ENCODE measurements around the gene RBM10. TPM values are rescaled to one million over a fixed set of nuclear protein-coding genes. Genes with fewer than 3 reads are reported as not detected.

Gene RBM10
- total and polyA plus RNA-seq, 9 of the 15 experiments (the other 6 are each of a cell fraction or from before 2014, with no cell fraction given): 1.1 to 61.7 (median 31.5) TPM

DNA sequence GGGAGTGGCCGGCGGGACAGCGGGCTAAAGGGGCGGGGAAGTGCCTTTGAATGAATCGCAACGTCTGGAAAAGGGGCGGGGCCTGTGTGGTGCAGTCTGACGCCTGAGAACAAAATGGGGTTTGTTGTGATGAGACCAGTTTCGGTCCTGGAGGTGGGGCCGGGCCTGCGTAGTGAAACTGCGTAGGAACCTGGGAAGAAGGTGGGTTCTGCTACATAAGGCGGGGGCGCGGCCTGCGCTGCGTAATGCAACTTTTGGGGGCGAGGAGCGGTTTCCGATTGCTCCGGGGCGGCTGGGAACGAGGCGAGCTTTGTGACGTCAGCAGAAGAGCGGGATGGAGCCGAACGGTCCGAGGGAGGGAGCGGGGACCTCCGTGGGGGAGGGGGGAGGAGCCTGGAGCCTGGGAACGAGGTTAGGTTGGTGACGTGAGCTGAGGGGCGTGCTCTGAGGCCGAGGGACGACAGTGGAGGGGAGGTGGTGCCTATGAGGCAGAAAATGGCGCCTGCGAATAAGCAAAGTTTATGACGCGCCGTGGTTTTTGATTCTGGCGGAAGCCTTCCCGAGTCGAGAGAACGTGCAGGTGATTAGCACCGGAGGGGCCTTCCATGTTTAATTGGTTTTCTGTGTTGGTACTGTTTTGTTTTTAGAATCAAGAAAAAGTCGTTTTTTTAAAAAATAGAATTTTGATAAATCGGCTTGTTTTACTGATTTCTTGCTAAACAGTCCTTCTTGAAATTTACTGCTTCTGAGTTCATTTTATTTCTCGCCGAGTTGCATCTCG lies 88.5 kb downstream of the RBM10 start:
- ATAC-seq: peak; percentile 90
- peaks cover 4% of the 10 kb centered on the region; the same call in 1 of the 3 replicates for H3K36me3 ChIP-seq (ENCODE audit: control insufficient read depth, insufficient read depth, low read length)
- H3K9ac ChIP-seq (ENCODE audit: insufficient read depth in 1 of 2, low read depth in 2 of 2, low read length in 2 of 2): peak overlapping the region; percentile 81 to 96
- H3K27ac ChIP-seq (ENCODE audit: extremely low read depth, low read depth, low read length): peak overlapping the region; percentile 93
- 2% methylated on average over 26 of the region's 51 CpGs for WGBS (ENCODE audit: insufficient coverage, low coverage, missing lambda C conversion rate)
- in situ Hi-C loops (cut with MboI): no loop called here
- no peaks in the 10 kb centered on the region; a peak in 1 of 5 replicates for H3K27me3 ChIP-seq (ENCODE audit: control insufficient read depth in 2 of 2, insufficient read depth in 2 of 2, low read length in 2 of 2)
- peaks cover 30% of the 10 kb centered on the region for H3K79me2 ChIP-seq (ENCODE audit: control insufficient read depth, insufficient read depth, low read length)
- FAIRE-seq: peak; percentile 96
- peak overlapping the region; percentile 90 for H2AFZ ChIP-seq (ENCODE audit: low read depth, low read length)
- H3K9me3 ChIP-seq (replicated peaks; ENCODE audit: control insufficient read depth, insufficient read depth, low read depth, low read length): no peaks in the 10 kb centered on the region
- no peaks in the 10 kb centered on the region for H3K9me1 ChIP-seq (ENCODE audit: control insufficient read depth, insufficient read depth, low read length)
- BruUV-seq (replicated peaks): no TSS peak
- CTCF ChIA-PET (ENCODE audit: low intra/inter-chr PET ratio): no interaction called here
- H3K4me1 ChIP-seq (replicated peaks in 1 of 2; ENCODE audit: control insufficient read depth in 2 of 2, insufficient read depth in 2 of 2, low read length in 2 of 2): peaks cover 6 to 12% of the 10 kb centered on the region in 2 experiments; a peak in 4 of 5 replicates
- intact Hi-C loops (cut with micrococcal nuclease): loop anchor here (1.0 kb wide), 1 partner anchor 15 kb away; the partner anchor contains the start of gene CDK16
- DNase-seq (ENCODE audit: extremely low read depth in 1 of 4, low spot score in 3 of 4): peak; percentile 85 to 95 (median 88)
- no peaks in the 10 kb centered on the region for H4K20me1 ChIP-seq (replicated peaks; ENCODE audit: control insufficient read depth, insufficient read depth, low read length)
- peak overlapping the region; percentile 92 for H3K4me2 ChIP-seq (ENCODE audit: insufficient read depth, low read length)
- POLR2A ChIA-PET: interaction anchor here (0.7 to 1.9 kb wide), 3 partner anchors 9 to 16 kb away, joined by 5 to 10 read pairs (median 6); partner anchors contain the start of gene CDK16
- H3K4me3 ChIP-seq: peak overlapping the region; percentile 65
- TF ChIP-seq CTBP1 (IDR thresholded peaks at IDR 0.05; ENCODE audit: borderline replicate concordance) (peak; percentile 3; the same call in 1 of the 2 replicates), ATF7 (IDR thresholded peaks at IDR 0.05) (peak; percentile 90), ZFX (CRISPR knock-in tag; IDR thresholded peaks at IDR 0.05) (peak; percentile 57), HNRNPL (IDR thresholded peaks at IDR 0.05; ENCODE audit: low read depth, low read length) (no peak), ZZZ3 (IDR thresholded peaks at IDR 0.05) (no peak), RB1 (IDR thresholded peaks at IDR 0.05; ENCODE audit: low read depth) (peak; percentile 7; the same call in 1 of the 2 replicates), EZH2 (IDR thresholded peaks at IDR 0.05; ENCODE audit: borderline replicate concordance, low read depth, low read length) (no peak), TARDBP (IDR thresholded peaks at IDR 0.05) (no peak), TAF1 (IDR thresholded peaks at IDR 0.05; ENCODE audit: control insufficient read depth, extremely low read depth, insufficient read depth, low read length, severe bottlenecking) (peak; percentile 60), CCNT2 (IDR thresholded peaks at IDR 0.05; ENCODE audit: borderline replicate concordance, extremely low read depth, insufficient read length, low read depth, low read length) (peak; percentile 0), CBX8 (IDR thresholded peaks at IDR 0.05; ENCODE audit: borderline replicate concordance, extremely low read depth, low read depth, low read length, poor library complexity, severe bottlenecking) (no peak)
- TF ChIP-seq, protein P1, sequence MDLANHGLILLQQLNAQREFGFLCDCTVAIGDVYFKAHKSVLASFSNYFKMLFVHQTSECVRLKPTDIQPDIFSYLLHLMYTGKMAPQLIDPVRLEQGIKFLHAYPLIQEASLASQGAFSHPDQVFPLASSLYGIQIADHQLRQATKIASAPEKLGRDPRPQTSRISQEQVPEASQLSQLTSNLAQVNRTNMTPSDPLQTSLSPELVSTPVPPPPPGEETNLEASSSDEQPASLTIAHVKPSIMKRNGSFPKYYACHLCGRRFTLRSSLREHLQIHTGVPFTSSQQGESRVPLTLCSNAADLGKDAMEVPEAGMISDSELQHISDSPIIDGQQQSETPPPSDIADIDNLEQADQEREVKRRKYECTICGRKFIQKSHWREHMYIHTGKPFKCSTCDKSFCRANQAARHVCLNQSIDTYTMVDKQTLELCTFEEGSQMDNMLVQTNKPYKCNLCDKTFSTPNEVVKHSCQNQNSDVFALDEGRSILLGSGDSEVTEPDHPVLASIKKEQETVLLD (IDR thresholded peaks at IDR 0.05): 0 out of 2 replicates have a peak, but pooled peaks have one; percentile 50
- TF ChIP-seq, protein P2, sequence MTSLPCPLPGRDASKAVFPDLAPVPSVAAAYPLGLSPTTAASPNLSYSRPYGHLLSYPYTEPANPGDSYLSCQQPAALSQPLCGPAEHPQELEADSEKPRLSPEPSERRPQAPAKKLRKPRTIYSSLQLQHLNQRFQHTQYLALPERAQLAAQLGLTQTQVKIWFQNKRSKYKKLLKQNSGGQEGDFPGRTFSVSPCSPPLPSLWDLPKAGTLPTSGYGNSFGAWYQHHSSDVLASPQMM (CRISPR knock-in tag; IDR thresholded peaks at IDR 0.05): no peak
- TF ChIP-seq, protein P3, sequence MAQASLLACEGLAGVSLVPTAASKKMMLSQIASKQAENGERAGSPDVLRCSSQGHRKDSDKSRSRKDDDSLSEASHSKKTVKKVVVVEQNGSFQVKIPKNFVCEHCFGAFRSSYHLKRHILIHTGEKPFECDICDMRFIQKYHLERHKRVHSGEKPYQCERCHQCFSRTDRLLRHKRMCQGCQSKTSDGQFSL (CRISPR knock-in tag; IDR thresholded peaks at IDR 0.05): no peak
- TF ChIP-seq, protein P3 (tag; IDR thresholded peaks at IDR 0.05): peak in 1 of 2 experiments; percentile 25; a peak in 1 of 4 replicates
- TF ChIP-seq, protein P4, sequence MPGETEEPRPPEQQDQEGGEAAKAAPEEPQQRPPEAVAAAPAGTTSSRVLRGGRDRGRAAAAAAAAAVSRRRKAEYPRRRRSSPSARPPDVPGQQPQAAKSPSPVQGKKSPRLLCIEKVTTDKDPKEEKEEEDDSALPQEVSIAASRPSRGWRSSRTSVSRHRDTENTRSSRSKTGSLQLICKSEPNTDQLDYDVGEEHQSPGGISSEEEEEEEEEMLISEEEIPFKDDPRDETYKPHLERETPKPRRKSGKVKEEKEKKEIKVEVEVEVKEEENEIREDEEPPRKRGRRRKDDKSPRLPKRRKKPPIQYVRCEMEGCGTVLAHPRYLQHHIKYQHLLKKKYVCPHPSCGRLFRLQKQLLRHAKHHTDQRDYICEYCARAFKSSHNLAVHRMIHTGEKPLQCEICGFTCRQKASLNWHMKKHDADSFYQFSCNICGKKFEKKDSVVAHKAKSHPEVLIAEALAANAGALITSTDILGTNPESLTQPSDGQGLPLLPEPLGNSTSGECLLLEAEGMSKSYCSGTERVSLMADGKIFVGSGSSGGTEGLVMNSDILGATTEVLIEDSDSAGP (CRISPR knock-in tag; IDR thresholded peaks at IDR 0.05): no peak
